ENCODE measurements around the gene KIF26B. TPM values are rescaled to one million over a fixed set of nuclear protein-coding genes. Genes with fewer than 3 reads are reported as not detected.

KIF26B gene
- total RNA-seq, 4 donors from 2014 or later, result 2.4 to 6.7 (median 6.1) TPM

DNA sequence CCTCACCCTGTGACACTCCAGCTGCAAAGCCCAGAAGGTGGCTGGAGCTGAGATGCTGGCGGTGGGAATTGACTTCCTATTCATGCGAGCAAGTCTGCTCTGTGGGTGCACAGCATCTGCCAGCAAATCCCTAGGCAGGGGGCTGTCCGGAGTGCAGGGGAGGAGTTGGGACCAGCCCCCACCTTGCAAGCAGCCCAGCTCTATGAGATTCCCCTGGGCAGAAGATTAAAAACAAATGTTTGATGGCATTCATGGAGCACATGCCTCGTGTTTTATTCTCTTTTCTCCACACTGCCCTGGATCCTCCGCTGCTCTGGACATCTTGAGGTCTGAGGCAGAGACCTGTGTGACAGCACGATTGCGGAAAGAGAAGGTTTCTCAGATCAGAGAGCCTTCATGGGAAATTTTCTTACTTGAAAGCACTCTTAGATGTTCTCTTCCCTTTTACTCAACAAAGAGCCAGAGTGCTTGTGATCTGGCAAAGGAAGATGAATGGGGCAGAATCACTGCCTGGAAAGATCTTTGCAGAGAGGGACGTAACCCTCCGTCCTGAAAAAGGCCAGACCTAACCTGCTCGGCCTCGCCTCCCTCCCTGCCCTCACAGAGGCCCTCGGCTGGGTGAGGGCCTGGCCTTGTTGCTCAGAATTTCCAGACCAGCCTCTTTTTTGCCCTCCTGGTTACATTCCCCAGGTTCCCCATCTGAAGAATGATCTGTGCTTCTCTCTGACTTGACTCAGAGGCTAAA, 597.1 kb downstream of the KIF26B start:
- intact Hi-C loops (cut with DNase I), result no loop called here
- H3K4me3 ChIP-seq (replicated peaks in 1 of 3), result no peak overlapping the region
- WGBS, 2 donors, result 85 to 88% methylated on average over 12 of the region's 12 CpGs
- no peaks in the 10 kb centered on the region for H3K27me3 ChIP-seq
- H3K9me3 ChIP-seq, result no peaks in the 10 kb centered on the region
- H3K36me3 ChIP-seq, result no peaks in the 10 kb centered on the region
- no peak for DNase-seq
- no peak overlapping the region for H3K27ac ChIP-seq
- TF ChIP-seq POLR2A (IDR thresholded peaks at IDR 0.05), result no peak
- TF ChIP-seq CTCF (IDR thresholded peaks at IDR 0.05), result no peak
- H3K4me1 ChIP-seq, result no peaks in the 10 kb centered on the region

GRCh38 chr1:245752561-245752960, 597.8 kb downstream of the KIF26B start:
- TF ChIP-seq CTCF (IDR thresholded peaks at IDR 0.05), result no peak
- TF ChIP-seq POLR2A (IDR thresholded peaks at IDR 0.05), result no peak
- no peaks in the 10 kb centered on the region for H3K4me1 ChIP-seq
- no peak overlapping the region for H3K27ac ChIP-seq
- no peak overlapping the region for H3K4me3 ChIP-seq (replicated peaks in 1 of 3)
- 83 to 94% methylated on average over 3 of the region's 3 CpGs for WGBS, 2 donors
- H3K27me3 ChIP-seq, result no peaks in the 10 kb centered on the region
- intact Hi-C loops (cut with DNase I), result no loop called here
- H3K9me3 ChIP-seq, result no peaks in the 10 kb centered on the region
- DNase-seq, result no peak
- no peaks in the 10 kb centered on the region for H3K36me3 ChIP-seq

- Histone ChIP-seq H3K4me3 (replicated peaks in 1 of 3) (no peak overlapping the region), H3K27me3 (no peaks in the 10 kb centered on the region), H3K4me1 (no peaks in the 10 kb centered on the region), H3K27ac (no peak overlapping the region), H3K36me3 (no peaks in the 10 kb centered on the region), H3K9me3 (no peaks in the 10 kb centered on the region)
- intact Hi-C loops (cut with DNase I), result no loop called here
- TF ChIP-seq CTCF (IDR thresholded peaks at IDR 0.05) (no peak), POLR2A (IDR thresholded peaks at IDR 0.05) (no peak)
- no peak for DNase-seq
- 93 to 99% methylated on average over 2 of the region's 2 CpGs for WGBS, 2 donors
Measured at GRCh38 chr1:245753807-245754206, 599.0 kb downstream of the KIF26B start.

- H3K4me1 ChIP-seq, result no peaks in the 10 kb centered on the region
- 95 to 98% methylated on average over 3 of the region's 3 CpGs for WGBS, 2 donors
- DNase-seq, result no peak
- no peaks in the 10 kb centered on the region for H3K27me3 ChIP-seq
- no peak overlapping the region for H3K4me3 ChIP-seq (replicated peaks in 1 of 3)
- H3K9me3 ChIP-seq, result no peaks in the 10 kb centered on the region
- no peak overlapping the region for H3K27ac ChIP-seq
- intact Hi-C loops (cut with DNase I), result no loop called here
- TF ChIP-seq POLR2A (IDR thresholded peaks at IDR 0.05), result no peak
- TF ChIP-seq CTCF (IDR thresholded peaks at IDR 0.05), result no peak
- H3K36me3 ChIP-seq, result no peaks in the 10 kb centered on the region
Measured at GRCh38 chr1:245754463-245754961, 599.7 kb downstream of the KIF26B start.

Small RNA genes within 50 kb of the gene (small RNA-seq; reads per million reads assigned to genes)
- not detected for gene DNAJC19P8
- gene RNU1-132P, result 0.28 reads per million
